ENCODE measurements around the gene PQBP1.

The PQBP1 gene

GRCh38 chrX:48908600-48908999, 10.9 kb downstream of the PQBP1 start:
- ChIA-PET CTCF (interaction anchor here (1.6 kb wide), 1 partner anchor 10 kb away, joined by 5 read pairs; the partner anchor contains the start of gene PQBP1), POLR2A (no interaction called here)
- no peak for DNase-seq (ENCODE audit: extremely low spot score)
- no peak for TF ChIP-seq CTCF (IDR thresholded peaks at IDR 0.05; ENCODE audit: control extremely low read depth, extremely low read depth, low read depth, missing control alignments)

- CTCF ChIA-PET: interaction anchor here (0.8 to 1.6 kb wide), 2 partner anchors 11 to 261 kb away, joined by 3 to 5 read pairs; partner anchors contain the start of gene PQBP1
- TF ChIP-seq CTCF (IDR thresholded peaks at IDR 0.05; ENCODE audit: control extremely low read depth, extremely low read depth, low read depth, missing control alignments): no peak
- POLR2A ChIA-PET: interaction anchor here (0.9 kb wide), 1 partner anchor 12 kb away, joined by 3 read pairs; the partner anchor contains the start of genes PQBP1 and TIMM17B
- DNase-seq (ENCODE audit: extremely low spot score): no peak
These were observed 12.1 kb downstream of the PQBP1 start for GRCh38 chrX:48909703-48910294.

GRCh38 chrX:48910926-48911411, 13.2 kb downstream of the PQBP1 start:
- POLR2A ChIA-PET: interaction anchor here (1.0 to 4.8 kb wide), 3 partner anchors 13 to 28 kb away, joined by 4 to 33 read pairs (median 5); partner anchors contain the start of genes PQBP1 and TIMM17B
- no peak for DNase-seq (ENCODE audit: extremely low spot score)
- TF ChIP-seq CTCF (IDR thresholded peaks at IDR 0.05; ENCODE audit: control extremely low read depth, extremely low read depth, low read depth, missing control alignments): no peak
- CTCF ChIA-PET: interaction anchor here (1.1 to 2.3 kb wide), 2 partner anchors 35 to 37 kb away, joined by 4 to 13 read pairs; no protein-coding TSS in a partner anchor

- ChIA-PET POLR2A (interaction anchor here (0.6 to 4.8 kb wide), 9 partner anchors 9 to 110 kb away, joined by 3 to 33 read pairs (median 4); partner anchors contain the start of genes HDAC6, PQBP1 and TIMM17B), CTCF (interaction anchor here (1.1 to 2.3 kb wide), 2 partner anchors 34 to 37 kb away, joined by 4 to 13 read pairs; no protein-coding TSS in a partner anchor)
- peak; percentile 77 for DNase-seq (ENCODE audit: extremely low spot score)
- no peak for TF ChIP-seq CTCF (IDR thresholded peaks at IDR 0.05; ENCODE audit: control extremely low read depth, extremely low read depth, low read depth, missing control alignments)
These were observed 13.9 kb downstream of the PQBP1 start, which contains the start of gene SLC35A2 for GRCh38 chrX:48911412-48912182. Gene SLC35A2, minus strand, starts transcription at chrX:48911646. Its CDS starts 10 bp downstream, at chrX:48911636.

- CTCF ChIA-PET: no interaction called here
- no peak for DNase-seq (ENCODE audit: extremely low spot score)
- POLR2A ChIA-PET: interaction anchor here (4.8 kb wide), 1 partner anchor 25 kb away, joined by 33 read pairs; no protein-coding TSS in a partner anchor
- TF ChIP-seq CTCF (IDR thresholded peaks at IDR 0.05; ENCODE audit: control extremely low read depth, extremely low read depth, low read depth, missing control alignments): no peak
These were observed 16.1 kb downstream of the PQBP1 start for GRCh38 chrX:48913605-48914366.
